WTC11 (cell line): Measurements from ENCODE around the gene SH2D3C. TPM values are rescaled to one million over a fixed set of nuclear protein-coding genes. Genes with fewer than 3 reads are reported as not detected.

Experiments used
- ARID4B ChIP-seq: sonication (generic); formaldehyde crosslinking; IDR thresholded peaks from 2 replicates; pipeline ENCODE4 v1.8.0; 2023; ENCODE audit warnings: missing genetic modification reagents, mild to moderate bottlenecking, borderline replicate concordance
- ATF2 ChIP-seq: sonication (generic); formaldehyde crosslinking; IDR thresholded peaks from 2 replicates; pipeline ENCODE4 v1.8.1; 2022; ENCODE audit warnings: low read depth, missing genetic modification reagents, borderline replicate concordance
- ATF3 ChIP-seq: sonication (generic); formaldehyde crosslinking; conservative IDR thresholded peaks from 2 replicates; pipeline ENCODE4 v1.8.1; 2022; ENCODE audit warnings: mild to moderate bottlenecking, missing genetic modification reagents
- ATF6 ChIP-seq: sonication (generic); formaldehyde crosslinking; IDR thresholded peaks from 2 replicates; pipeline ENCODE4 v1.8.1; 2023; ENCODE audit warnings: mild to moderate bottlenecking, missing genetic modification reagents
- CREB1 ChIP-seq: sonication (generic); formaldehyde crosslinking; IDR thresholded peaks from 2 replicates; pipeline ENCODE4 v1.8.0; 2023; ENCODE audit warnings: mild to moderate bottlenecking, missing genetic modification reagents
- CREM ChIP-seq: sonication (generic); formaldehyde crosslinking; IDR thresholded peaks from 2 replicates; pipeline ENCODE4 v1.8.1; 2022; ENCODE audit warnings: mild to moderate bottlenecking, missing genetic modification reagents, moderate library complexity
- FOXP1 ChIP-seq: sonication (generic); formaldehyde crosslinking; IDR thresholded peaks from 2 replicates; pipeline ENCODE4 v1.8.0; 2022; ENCODE audit warnings: missing genetic modification reagents, mild to moderate bottlenecking, moderate library complexity, borderline replicate concordance
- FOXP4 ChIP-seq: sonication (generic); formaldehyde crosslinking; IDR thresholded peaks from 2 replicates; pipeline ENCODE4 v1.8.0; 2022; ENCODE audit warnings: mild to moderate bottlenecking, missing genetic modification reagents
- HMGA2 ChIP-seq: fragments of 250-450 bp; sonication (Bioruptor Pico); IDR thresholded peaks from 2 replicates; pipeline ENCODE4 v1.4.0; 2021; ENCODE audit warnings: mild to moderate bottlenecking, moderate library complexity
- KAT7 ChIP-seq: sonication (generic); formaldehyde crosslinking; IDR thresholded peaks from 2 replicates; pipeline ENCODE4 v1.8.1; 2023; ENCODE audit warnings: missing genetic modification reagents, mild to moderate bottlenecking, borderline replicate concordance
- NFATC4 ChIP-seq: fragments of 250-450 bp; sonication (Bioruptor Pico); IDR thresholded peaks from 2 replicates; pipeline ENCODE4 v1.9.0; 2021; ENCODE audit warnings: mild to moderate bottlenecking
- NR3C1 ChIP-seq: sonication (generic); formaldehyde crosslinking; conservative IDR thresholded peaks from 2 replicates; pipeline ENCODE4 v1.8.1; 2023; ENCODE audit warnings: low read depth, mild to moderate bottlenecking, missing genetic modification reagents
- PRDM15 ChIP-seq: sonication (generic); formaldehyde crosslinking; IDR thresholded peaks from 2 replicates; pipeline ENCODE4 v1.8.0; 2022; ENCODE audit warnings: missing genetic modification reagents
- RORB ChIP-seq: fragments of 250-450 bp; sonication (Bioruptor Pico); IDR thresholded peaks from 2 replicates; pipeline ENCODE4 v1.9.0; 2021; ENCODE audit warnings: mild to moderate bottlenecking
- SP1 ChIP-seq: sonication (generic); formaldehyde crosslinking; conservative IDR thresholded peaks from 2 replicates; pipeline ENCODE4 v1.8.1; 2022; ENCODE audit warnings: missing genetic modification reagents
- ZBTB43 ChIP-seq: sonication (generic); formaldehyde crosslinking; IDR thresholded peaks from 2 replicates; pipeline ENCODE4 v1.8.1; 2023; ENCODE audit warnings: mild to moderate bottlenecking, missing genetic modification reagents
- ZNF263 ChIP-seq: sonication (generic); formaldehyde crosslinking; IDR thresholded peaks from 2 replicates; pipeline ENCODE4 v1.8.1; 2022; ENCODE audit warnings: low read depth, mild to moderate bottlenecking, moderate library complexity, missing genetic modification reagents
- ZNF317 ChIP-seq: sonication (generic); formaldehyde crosslinking; IDR thresholded peaks from 2 replicates; pipeline ENCODE4 v1.8.1; 2023; ENCODE audit warnings: low read depth, mild to moderate bottlenecking, moderate library complexity, missing genetic modification reagents, borderline replicate concordance
- ZNF416 ChIP-seq: fragments of 250-450 bp; sonication (Bioruptor Pico); IDR thresholded peaks from 2 replicates; pipeline ENCODE4 v1.9.0; 2021; ENCODE audit warnings: mild to moderate bottlenecking, inconsistent platforms
- ZSCAN18 ChIP-seq: fragments of 250-450 bp; sonication (Bioruptor Pico); IDR thresholded peaks from 2 replicates; pipeline ENCODE4 v2.1.2; 2022; ENCODE audit warnings: mild to moderate bottlenecking, moderate library complexity
- total RNA-seq: library from RNA; stranded (reverse); gene quantifications from 3 replicates; pipeline ENCODE4 v1.2.3, GENCODE V29; 2021

SH2D3C gene
- total RNA-seq, 1 experiment from 2014 or later: 5.4 TPM

- TF ChIP-seq ARID4B: peak; percentile 93; the same call in 1 of the 2 replicates
- TF ChIP-seq HMGA2 (CRISPR knock-in tag): no peak
- peak; percentile 93 for TF ChIP-seq SP1 (CRISPR knock-in tag)
- 0 out of 2 replicates have a peak, but pooled peaks have one; percentile 26 for TF ChIP-seq ZBTB43 (CRISPR knock-in tag)
- TF ChIP-seq KAT7: no peak
- peak; percentile 76; the same call in 1 of the 2 replicates for TF ChIP-seq ZNF416 (CRISPR knock-in tag)
- TF ChIP-seq NFATC4: no peak
- TF ChIP-seq ZNF263: no peak
- no peak for TF ChIP-seq ATF2 (CRISPR knock-in tag)
- TF ChIP-seq PRDM15 (CRISPR knock-in tag): no peak
- TF ChIP-seq CREM (CRISPR knock-in tag): peak; percentile 54; the same call in 1 of the 2 replicates
- peak; percentile 25; the same call in 1 of the 2 replicates for TF ChIP-seq ATF6 (CRISPR knock-in tag)
- TF ChIP-seq ATF3 (CRISPR knock-in tag): no peak
- peak; percentile 95 for TF ChIP-seq FOXP4 (CRISPR knock-in tag)
- no peak for TF ChIP-seq RORB (CRISPR knock-in tag)
- no peak for TF ChIP-seq ZSCAN18 (CRISPR knock-in tag)
- TF ChIP-seq FOXP1: peak; percentile 85
- TF ChIP-seq ZNF317 (CRISPR knock-in tag): no peak
- TF ChIP-seq CREB1 (CRISPR knock-in tag): no peak
- no peak for TF ChIP-seq NR3C1 (CRISPR knock-in tag)
Observed at GRCh38 chr9:127802576-127803443, 24.3 kb upstream of the SH2D3C start, which contains the start of gene FPGS (continued).
